Measurements from ENCODE around the gene CENPH.
"Not testable (repeated sequence)": the region's sequence is repeated elsewhere in the genome, so short reads cannot be mapped to it uniquely, and the experiment has no call there.

CENPH gene

GRCh38 chr5:69189162-69190086 is at the start of gene CENPH:
TSS of gene CENPH (plus strand) at chr5:69189583. CDS start at chr5:69189635, 52 bp downstream.
- DNase-seq = peak; percentile 28 to 92 (median 79)

GRCh38 chr5:69140239-69140638 is 49.1 kb upstream of the CENPH start:
- DNase-seq = not testable (repeated sequence)

GRCh38 chr5:69140827-69141226 is 48.6 kb upstream of the CENPH start:
- DNase-seq = no peak

- not testable (repeated sequence) for DNase-seq
Measured at GRCh38 chr5:69148576-69148975, 40.8 kb upstream of the CENPH start.

GRCh38 chr5:69148981-69149675 is 40.3 kb upstream of the CENPH start:
- no peak for DNase-seq

GRCh38 chr5:69149676-69150010 is 39.7 kb upstream of the CENPH start:
- no peak for DNase-seq

- no peak for DNase-seq
Measured at GRCh38 chr5:69152731-69153130, 36.7 kb upstream of the CENPH start.

- DNase-seq = no peak
Measured at GRCh38 chr5:69156456-69156855, 32.9 kb upstream of the CENPH start.

GRCh38 chr5:69158039-69158438 is 31.3 kb upstream of the CENPH start:
- DNase-seq = no peak

- no peak for DNase-seq
Measured at GRCh38 chr5:69160651-69161050, 28.7 kb upstream of the CENPH start.

GRCh38 chr5:69166686-69167492 is 22.5 kb upstream of the CENPH start, which contains the start of gene CCNB1:
TSS of gene CCNB1 (plus strand) at chr5:69167150. CDS start at chr5:69167263, 113 bp downstream.
- peak; percentile 74 to 99 (median 96) for DNase-seq

GRCh38 chr5:69167493-69167855 is 21.9 kb upstream of the CENPH start:
- no peak for DNase-seq

GRCh38 chr5:69167929-69168328 is 21.5 kb upstream of the CENPH start:
- DNase-seq = no peak

- no peak for DNase-seq
Measured at GRCh38 chr5:69170495-69170894, 18.9 kb upstream of the CENPH start.

GRCh38 chr5:69170969-69171368 is 18.4 kb upstream of the CENPH start:
- no peak for DNase-seq

GRCh38 chr5:69181659-69182293 is 7.6 kb upstream of the CENPH start:
- not testable (repeated sequence) for DNase-seq

GRCh38 chr5:69184621-69185020 is 4.8 kb upstream of the CENPH start:
- no peak for DNase-seq

- no peak for DNase-seq
Measured at GRCh38 chr5:69187342-69187741, 2.0 kb upstream of the CENPH start.

- peak in 4 of 58 donors; percentile 30 to 48 (median 31) for DNase-seq
Measured at GRCh38 chr5:69188811-69189161, 597 bp upstream of the CENPH start.

- no peak for DNase-seq
Measured at GRCh38 chr5:69202497-69202896, 13.1 kb downstream of the CENPH start.

- DNase-seq = no peak
Measured at GRCh38 chr5:69206528-69207190, 17.3 kb downstream of the CENPH start.
